ENCODE results near the gene KCNQ1.

The KCNQ1 gene

DNA sequence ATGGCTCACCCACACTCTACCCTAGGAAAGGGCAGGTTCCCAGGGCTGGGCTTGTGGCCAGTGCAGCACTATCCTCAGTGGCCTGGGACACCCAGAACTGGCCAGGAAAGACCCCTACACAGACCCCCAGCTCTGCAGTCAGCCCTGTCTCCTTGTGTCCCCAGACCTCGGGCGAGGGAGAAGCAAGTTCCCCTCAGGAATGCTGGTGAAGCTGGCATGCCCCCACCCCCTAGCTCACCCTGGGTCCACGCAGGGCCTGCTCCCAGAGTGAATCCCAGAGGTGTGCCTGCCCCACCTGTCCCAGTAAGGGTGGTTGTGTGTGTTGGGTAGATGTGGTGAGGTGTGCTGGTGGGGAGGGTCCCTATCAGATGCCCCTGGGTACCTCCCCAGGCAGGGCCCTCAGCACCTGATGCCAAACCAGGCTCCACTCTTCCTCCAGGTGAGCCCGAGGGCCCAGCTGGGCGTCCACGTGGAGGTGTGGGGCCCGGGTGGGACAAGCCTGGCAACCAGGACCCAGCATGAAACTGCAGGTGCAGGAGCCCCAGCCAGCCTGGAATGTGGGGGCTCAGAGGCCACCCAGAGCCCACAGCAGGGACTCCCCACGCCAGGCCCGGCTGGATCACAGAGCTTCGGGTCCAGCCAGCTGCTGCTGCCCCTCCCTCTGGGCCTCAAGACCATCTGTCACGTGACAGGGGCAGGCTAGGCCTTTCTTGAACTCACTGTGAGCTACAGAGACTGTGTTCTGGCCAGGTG is 303.4 kb downstream of the KCNQ1 start:
- DNase-seq (ENCODE audit: low read depth), result no peak

DNA sequence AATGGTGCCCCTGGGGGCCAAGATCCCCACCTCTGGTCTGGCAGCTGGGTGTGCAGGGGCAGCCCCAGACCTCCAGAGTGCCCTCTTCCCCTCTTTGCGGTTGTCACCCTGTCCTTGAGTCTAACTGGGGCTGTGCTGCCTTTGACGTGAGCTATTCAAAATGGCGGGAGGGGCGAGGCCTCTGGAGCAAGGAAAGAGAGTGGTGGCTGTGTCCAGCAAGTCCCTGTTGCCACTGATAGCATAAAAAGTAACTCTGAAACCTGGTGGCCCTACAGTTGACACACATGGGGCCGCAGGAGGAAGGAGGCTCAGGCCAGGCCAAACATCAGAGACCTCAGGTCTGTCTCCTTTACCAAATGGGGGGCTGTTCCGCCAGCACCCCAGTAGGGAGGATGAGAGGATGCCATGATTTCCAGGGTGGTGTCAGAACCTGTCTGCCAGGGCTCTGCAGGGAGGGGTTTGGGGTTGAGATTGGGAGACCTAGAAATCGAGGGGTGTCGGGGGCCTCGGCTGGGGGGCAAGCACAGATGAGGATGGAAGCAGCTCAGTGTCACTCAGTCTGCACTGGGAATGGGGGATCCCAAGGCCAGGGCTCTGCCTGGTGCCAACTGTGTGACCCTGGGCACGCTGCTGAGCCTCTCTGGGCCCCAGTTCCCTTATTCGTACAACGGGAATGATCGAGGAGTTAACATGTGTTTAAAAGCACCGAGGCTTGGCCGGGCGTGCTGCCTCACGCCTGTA is 304.2 kb downstream of the KCNQ1 start:
- no peak for DNase-seq (ENCODE audit: low read depth)

DNA sequence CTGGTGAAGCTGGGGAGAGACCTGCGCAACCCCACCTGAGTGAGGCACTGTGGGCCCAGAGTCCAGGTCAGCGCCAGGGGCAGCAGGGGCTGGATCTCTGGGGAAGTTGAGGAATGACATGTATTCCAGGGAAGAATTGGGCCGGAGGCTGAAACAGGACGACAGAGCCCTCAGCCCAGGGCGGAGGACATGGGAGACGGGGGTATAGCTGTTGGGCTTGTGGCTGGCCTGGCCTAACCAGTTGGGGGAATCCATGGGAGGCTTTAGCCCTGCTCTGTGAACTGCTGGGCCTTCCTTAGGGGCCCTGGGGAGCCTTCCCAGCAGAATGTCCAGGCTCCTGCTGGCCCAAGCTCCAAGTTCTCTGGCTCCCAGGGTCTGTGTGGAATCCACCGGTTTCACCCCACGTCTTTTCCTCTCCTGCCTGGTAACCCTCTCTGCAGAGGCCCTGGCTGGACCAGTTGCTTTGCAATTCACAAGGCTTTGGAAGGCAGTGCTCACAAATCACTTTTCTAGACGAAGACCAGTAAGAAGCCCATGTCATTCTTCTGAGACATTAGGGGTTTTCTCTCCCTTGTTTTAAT is 305.4 kb downstream of the KCNQ1 start:
- no peak for DNase-seq (ENCODE audit: low read depth)

- DNase-seq (ENCODE audit: low read depth), result no peak
Measured at GRCh38 chr11:2750682-2751522, 306.1 kb downstream of the KCNQ1 start.

- no peak for DNase-seq (ENCODE audit: low read depth)
Measured at GRCh38 chr11:2751523-2752203, 306.9 kb downstream of the KCNQ1 start.

DNA sequence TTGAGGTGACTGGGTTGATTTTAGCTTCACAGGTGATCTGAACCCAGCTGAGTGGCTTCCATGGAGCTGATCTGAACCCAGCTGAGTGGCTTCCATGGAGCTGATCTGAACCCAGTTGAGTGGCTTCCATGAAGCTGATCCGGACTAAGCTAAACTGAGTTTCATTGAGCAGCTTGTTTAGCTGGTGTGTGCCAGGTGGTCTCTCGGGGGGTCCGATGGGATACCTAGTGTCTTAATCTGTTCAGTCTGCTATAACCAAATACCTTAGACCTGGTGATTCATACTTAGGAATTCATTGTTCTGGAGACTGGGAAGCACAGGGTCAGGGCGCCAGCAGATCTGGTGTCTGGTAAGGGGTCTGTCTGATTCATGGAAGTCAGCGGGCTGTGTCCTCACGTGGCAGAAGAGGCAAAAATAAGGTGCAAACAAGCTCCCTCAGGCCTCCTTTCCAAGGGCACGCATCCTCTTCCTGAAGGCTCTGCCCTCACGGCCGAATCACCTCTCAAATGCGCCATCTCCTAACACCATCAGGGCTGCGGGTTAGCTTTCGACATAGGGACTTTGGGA is 307.5 kb downstream of the KCNQ1 start:
- DNase-seq (ENCODE audit: low read depth), result no peak

GRCh38 chr11:2752923-2753322 is 308.1 kb downstream of the KCNQ1 start:
- DNase-seq (ENCODE audit: low read depth), result no peak

- DNase-seq (ENCODE audit: low read depth), result no peak
Measured at GRCh38 chr11:2754008-2754407, 309.2 kb downstream of the KCNQ1 start.

DNA sequence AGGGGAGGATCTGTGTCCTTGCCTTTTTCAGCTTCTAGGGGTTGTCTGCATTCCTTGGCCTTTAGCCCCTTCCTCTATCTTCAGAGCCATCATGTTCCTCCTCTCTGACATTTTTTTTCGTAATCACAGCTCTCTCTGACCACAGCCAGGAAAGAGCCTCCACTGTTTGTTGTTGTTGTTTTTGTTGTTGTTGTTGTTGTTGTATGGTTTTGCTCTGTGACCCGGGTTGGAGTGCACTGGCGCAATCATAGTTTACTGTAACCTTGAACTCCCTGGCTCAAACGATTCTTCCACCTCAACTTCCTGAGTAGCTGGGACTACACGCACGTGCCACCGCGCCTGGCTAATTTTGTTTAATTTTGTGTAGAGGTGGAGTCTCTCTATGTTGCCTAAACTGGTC is 310.3 kb downstream of the KCNQ1 start:
- no peak for DNase-seq (ENCODE audit: low read depth)

DNA sequence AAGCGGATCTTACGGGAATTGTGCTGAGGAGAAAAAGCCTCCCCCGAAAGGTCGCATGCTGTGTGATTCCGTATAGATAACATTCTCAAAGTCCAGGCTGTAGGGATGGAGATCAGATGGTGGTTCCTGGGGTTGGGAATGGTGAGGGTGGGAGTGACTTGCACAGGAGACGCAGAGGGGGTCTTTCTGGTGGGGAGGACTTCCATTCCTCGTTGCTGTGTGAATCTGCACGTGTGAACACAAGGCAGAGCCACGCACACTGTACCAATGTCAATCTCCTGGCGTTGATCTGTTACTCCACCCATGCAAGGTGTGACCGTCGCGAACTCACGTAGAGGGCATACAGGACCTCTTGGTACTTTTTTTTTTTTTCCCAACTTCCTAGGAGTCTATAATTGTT is 313.9 kb downstream of the KCNQ1 start:
- DNase-seq (ENCODE audit: low read depth), result no peak

- DNase-seq (ENCODE audit: low read depth), result no peak
Measured at GRCh38 chr11:2759228-2760195, 314.7 kb downstream of the KCNQ1 start.

DNA sequence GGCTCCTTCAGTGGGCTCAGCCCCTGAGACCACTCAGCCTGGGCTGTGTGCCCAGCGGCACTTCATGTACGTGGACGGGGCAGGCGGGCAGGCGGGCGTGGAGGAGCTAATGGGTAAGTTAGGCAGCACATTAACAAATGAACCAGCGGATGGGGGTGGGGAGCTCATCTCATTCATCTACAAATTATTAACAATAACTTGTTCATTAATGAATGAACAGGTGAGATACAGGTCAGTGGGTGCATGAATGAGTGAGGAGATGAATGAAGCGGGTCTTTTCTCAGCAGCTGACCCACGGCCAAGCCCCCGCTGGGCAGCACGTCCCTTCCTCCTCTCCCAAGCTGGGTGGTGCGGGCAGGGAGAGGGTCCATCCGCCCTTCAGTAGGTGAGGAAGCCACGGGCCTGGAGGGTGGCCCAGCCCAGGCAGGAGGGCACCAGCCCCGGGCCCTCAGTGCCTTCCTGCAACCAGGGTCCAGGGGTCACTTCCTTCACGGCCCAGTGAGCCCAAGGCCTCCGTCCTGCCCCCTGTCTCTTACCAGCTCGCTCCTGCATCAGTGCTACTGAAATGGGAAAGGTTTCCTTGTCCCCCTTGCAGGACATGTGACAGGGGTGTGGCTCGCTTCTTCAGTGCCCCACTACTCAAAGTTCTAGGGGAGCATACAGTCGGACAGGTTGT is 315.5 kb downstream of the KCNQ1 start:
- DNase-seq (ENCODE audit: low read depth), result no peak

- no peak for DNase-seq (ENCODE audit: low read depth)
Measured at GRCh38 chr11:2761131-2762030, 316.6 kb downstream of the KCNQ1 start.

DNA sequence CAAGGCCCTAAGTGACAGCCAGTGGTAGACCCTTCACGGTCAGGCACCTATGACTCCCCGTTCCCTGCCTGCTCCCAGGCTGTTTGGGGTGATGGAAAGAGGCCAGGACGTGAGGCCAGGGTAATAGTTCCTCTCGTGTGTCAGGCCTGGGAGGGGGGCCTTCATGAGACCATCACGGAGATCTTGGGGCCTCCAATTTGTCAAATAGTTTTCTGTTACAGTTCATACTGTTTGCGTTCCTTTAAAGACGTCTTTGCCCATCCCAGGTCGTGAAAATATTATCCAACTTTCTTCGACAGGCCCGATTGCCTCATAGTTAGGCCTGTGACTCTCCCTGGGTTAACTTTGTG is 317.2 kb downstream of the KCNQ1 start:
- no peak for DNase-seq (ENCODE audit: low read depth)

GRCh38 chr11:2762451-2762850 is 317.6 kb downstream of the KCNQ1 start:
- no peak for DNase-seq (ENCODE audit: low read depth)

GRCh38 chr11:2763984-2764383 is 319.2 kb downstream of the KCNQ1 start:
- no peak for DNase-seq (ENCODE audit: low read depth)

GRCh38 chr11:2765491-2765890 is 320.7 kb downstream of the KCNQ1 start:
- no peak for DNase-seq (ENCODE audit: low read depth)

DNA sequence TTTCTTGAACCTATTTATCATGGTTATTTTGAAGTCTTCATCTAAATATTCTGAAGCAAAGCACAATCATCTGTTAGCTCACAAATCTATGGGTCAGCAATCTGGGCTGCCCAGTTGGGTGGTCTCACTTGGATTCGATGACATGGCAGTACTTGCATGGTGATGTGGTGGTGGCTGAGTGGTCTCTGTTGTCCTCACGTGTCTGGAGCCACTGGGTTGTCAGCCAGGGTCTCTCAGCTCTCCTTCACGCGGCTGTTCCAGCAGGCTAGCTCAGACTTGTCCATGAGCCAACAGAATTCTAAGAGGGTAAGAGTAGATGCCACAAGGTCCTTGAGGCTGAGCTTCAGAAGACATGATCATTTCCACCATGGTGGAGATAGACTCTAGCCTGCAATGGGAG is 321.4 kb downstream of the KCNQ1 start:
- no peak for DNase-seq (ENCODE audit: low read depth)

DNA sequence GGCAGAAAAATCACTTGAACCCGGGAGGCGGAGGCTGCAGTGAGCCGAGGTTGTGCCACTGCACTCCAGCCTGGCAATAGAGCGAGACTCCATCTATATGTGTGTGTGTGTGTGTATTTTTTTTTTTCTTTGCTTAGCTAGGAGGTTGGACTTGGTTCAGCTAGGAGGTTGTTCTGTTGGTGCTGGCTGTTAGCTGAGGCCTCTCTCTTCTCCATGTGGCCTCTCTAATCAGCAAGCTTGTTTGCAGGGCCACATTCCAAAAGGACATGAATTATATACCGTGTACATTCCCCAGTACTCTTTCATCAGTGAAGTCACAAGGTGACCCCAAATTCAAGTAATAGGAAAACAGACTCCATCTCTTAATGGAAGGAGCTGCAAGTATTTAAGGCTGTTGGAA is 322.3 kb downstream of the KCNQ1 start:
- DNase-seq (ENCODE audit: low read depth), result no peak
